Suprapubic skin (tissue), 4 donors: ENCODE measurements around the gene SLIT1.

ENCODE experiments used
- EP300 ChIP-seq: sonication (generic); formaldehyde crosslinking; IDR thresholded peaks from one replicate; pipeline ENCODE4 v1.6.1; 2017; ENCODE audit warnings: antibody characterized with exemption
- POLR2A ChIP-seq, 2 donors: fragments of 450-650 bp; IDR thresholded peaks; one replicate each; pipeline ENCODE4 v1.6.1; 2017; ENCODE audit warnings: antibody characterized with exemption in 2 of 2, mild to moderate bottlenecking in 2 of 2, moderate library complexity in 2 of 2
- POLR2AphosphoS5 ChIP-seq, 3 donors: sonication (generic); formaldehyde crosslinking; IDR thresholded peaks; one replicate each; pipeline ENCODE4 v1.6.1; 2017; ENCODE audit warnings: antibody characterized with exemption in 3 of 3
- TF ChIP-seq, protein P1 (sequence below), 2 donors: fragments of 200-600 bp in 1 of 2; fragments of 450-650 bp in 1 of 2; sonication (generic) in 1 of 2; IDR thresholded peaks; one replicate each; pipeline ENCODE4 v1.5.1; 2016 to 2019; ENCODE audit warnings: antibody characterized with exemption in 2 of 2, mild to moderate bottlenecking in 1 of 2, moderate library complexity in 1 of 2

DNA sequence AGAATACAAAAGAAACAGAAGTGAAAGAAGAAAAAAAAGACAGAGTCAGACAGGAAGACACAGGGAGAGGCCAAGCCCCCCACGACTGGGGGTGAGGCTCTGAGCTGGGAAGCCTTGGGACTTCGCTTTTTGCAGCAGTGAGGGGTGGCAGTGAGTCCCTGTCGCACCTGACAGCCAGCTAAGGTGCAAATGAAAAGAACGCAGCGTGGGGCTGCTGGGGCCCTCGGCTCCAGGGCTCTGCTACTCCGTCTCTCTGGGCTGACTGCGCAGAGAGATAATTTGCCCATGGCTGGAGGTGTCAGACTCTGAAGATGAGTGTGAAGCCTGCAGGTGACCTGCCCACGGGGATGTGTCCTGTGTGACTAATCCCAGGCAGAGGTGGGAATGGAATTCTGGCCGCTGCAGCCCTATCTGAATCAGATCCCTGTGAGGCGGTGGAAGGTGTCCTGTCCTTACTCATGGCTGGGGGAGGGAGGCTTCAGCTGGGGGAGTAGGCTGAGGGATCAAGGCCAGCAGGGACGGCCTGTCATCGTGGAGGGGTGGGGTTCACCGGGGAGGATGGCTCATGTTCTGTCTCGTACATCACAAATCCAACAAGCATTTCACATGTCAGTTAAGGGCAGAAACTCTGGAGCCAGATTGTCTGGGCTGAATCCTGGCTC, 96.4 kb downstream of the SLIT1 start:
- TF ChIP-seq, protein P1, sequence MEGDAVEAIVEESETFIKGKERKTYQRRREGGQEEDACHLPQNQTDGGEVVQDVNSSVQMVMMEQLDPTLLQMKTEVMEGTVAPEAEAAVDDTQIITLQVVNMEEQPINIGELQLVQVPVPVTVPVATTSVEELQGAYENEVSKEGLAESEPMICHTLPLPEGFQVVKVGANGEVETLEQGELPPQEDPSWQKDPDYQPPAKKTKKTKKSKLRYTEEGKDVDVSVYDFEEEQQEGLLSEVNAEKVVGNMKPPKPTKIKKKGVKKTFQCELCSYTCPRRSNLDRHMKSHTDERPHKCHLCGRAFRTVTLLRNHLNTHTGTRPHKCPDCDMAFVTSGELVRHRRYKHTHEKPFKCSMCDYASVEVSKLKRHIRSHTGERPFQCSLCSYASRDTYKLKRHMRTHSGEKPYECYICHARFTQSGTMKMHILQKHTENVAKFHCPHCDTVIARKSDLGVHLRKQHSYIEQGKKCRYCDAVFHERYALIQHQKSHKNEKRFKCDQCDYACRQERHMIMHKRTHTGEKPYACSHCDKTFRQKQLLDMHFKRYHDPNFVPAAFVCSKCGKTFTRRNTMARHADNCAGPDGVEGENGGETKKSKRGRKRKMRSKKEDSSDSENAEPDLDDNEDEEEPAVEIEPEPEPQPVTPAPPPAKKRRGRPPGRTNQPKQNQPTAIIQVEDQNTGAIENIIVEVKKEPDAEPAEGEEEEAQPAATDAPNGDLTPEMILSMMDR (IDR thresholded peaks at IDR 0.05): no peak
- no peak for TF ChIP-seq POLR2A (IDR thresholded peaks at IDR 0.05)
- no peak for TF ChIP-seq EP300
- no peak for TF ChIP-seq POLR2AphosphoS5 (IDR thresholded peaks at IDR 0.05)
